ENCODE results near the gene CLEC3A. TPM values are rescaled to one million over a fixed set of nuclear protein-coding genes. Genes with fewer than 3 reads are reported as not detected.
A peak's percentile ranks its signal among the peaks of the same experiment; 100 is the strongest.

Gene CLEC3A
- total and polyA plus RNA-seq, 5 donors from 2014 or later = not detected

DNA sequence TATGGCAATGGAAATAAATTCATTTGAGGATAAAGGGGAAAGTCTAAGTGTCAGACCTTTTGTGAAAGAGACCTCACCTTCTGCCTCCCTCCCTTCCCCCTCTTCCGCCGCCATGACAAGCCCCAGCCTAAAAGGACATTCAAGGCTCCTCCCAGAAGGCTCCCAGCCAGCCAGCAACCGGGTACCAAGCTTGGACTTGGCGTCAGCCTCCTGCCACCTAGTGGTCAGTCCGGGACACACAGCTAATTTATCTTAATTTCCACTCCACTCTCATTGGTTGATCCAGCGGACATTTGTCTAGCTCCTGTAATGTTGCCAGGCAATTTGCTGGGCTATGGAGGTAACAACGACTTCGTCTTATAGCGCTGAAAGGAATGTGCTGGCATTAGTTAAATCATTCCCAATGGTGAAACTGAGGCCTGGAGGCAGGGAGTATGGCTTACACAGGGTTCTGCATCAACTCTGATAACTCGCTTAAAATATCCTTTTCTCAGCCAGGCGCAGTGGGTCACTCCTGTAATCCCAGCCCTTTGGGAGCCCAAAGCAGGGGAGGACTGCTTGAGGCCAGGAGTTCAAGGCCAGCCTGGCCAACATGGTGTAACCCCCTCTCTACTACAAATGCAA lies 19.3 kb upstream of the CLEC3A start:
- no peaks in the 10 kb centered on the region for H3K4me1 ChIP-seq (ENCODE audit: control insufficient read depth, insufficient read depth, low read length, poor library complexity, severe bottlenecking)
- no peaks in the 10 kb centered on the region for H3K9me3 ChIP-seq (ENCODE audit: control insufficient read depth in 2 of 2, low read length in 2 of 2)
- H3K27ac ChIP-seq (ENCODE audit: insufficient read depth, low read length, poor library complexity, severe bottlenecking) = no peak overlapping the region
- Mint-ChIP-seq H3K9me3 (peaks cover 0 to 2% (median 0%) of the 10 kb centered on the region in 7 donors), H3K4me3 (no peak overlapping the region), H3K4me1 (no peaks in the 10 kb centered on the region), H3K36me3 (no peaks in the 10 kb centered on the region), H3K27me3 (peaks cover 13% of the 10 kb centered on the region), H3K27ac (no peak overlapping the region)
- H3K4me3 ChIP-seq (ENCODE audit: low read depth, low read length) = no peak overlapping the region
- H3K36me3 ChIP-seq (ENCODE audit: control insufficient read depth, insufficient read depth, low read length) = no peaks in the 10 kb centered on the region
- ATAC-seq (ENCODE audit: low read depth in 2 of 2) (peak; percentile 61 to 70), DNase-seq (peak; percentile 32 to 83 (median 42))
- no peaks in the 10 kb centered on the region for H3K27me3 ChIP-seq (ENCODE audit: control insufficient read depth, insufficient read depth, low read length)

GRCh38 chr16:78004517-78004916 lies 17.8 kb upstream of the CLEC3A start:
- Histone ChIP-seq H3K9me3 (ENCODE audit: control insufficient read depth in 2 of 2, low read length in 2 of 2) (no peaks in the 10 kb centered on the region), H3K27me3 (ENCODE audit: control insufficient read depth, insufficient read depth, low read length) (no peaks in the 10 kb centered on the region), H3K4me3 (ENCODE audit: low read depth, low read length) (no peak overlapping the region), H3K36me3 (ENCODE audit: control insufficient read depth, insufficient read depth, low read length) (no peaks in the 10 kb centered on the region), H3K27ac (ENCODE audit: insufficient read depth, low read length, poor library complexity, severe bottlenecking) (no peak overlapping the region), H3K4me1 (ENCODE audit: control insufficient read depth, insufficient read depth, low read length, poor library complexity, severe bottlenecking) (no peaks in the 10 kb centered on the region)
- Mint-ChIP-seq H3K27me3 (peaks cover 11% of the 10 kb centered on the region), H3K36me3 (no peaks in the 10 kb centered on the region), H3K27ac (no peak overlapping the region), H3K4me1 (no peaks in the 10 kb centered on the region), H3K4me3 (no peak overlapping the region), H3K9me3 (no peaks in the 10 kb centered on the region)
- ATAC-seq (ENCODE audit: low read depth in 2 of 2) (no peak), DNase-seq (no peak)

GRCh38 chr16:78005881-78006280 lies 16.5 kb upstream of the CLEC3A start:
- H3K9me3 ChIP-seq (ENCODE audit: control insufficient read depth in 2 of 2, low read length in 2 of 2) = no peaks in the 10 kb centered on the region
- H3K36me3 Mint-ChIP-seq = no peaks in the 10 kb centered on the region
- no peaks in the 10 kb centered on the region for H3K36me3 ChIP-seq (ENCODE audit: control insufficient read depth, insufficient read depth, low read length)
- H3K4me1 ChIP-seq (ENCODE audit: control insufficient read depth, insufficient read depth, low read length, poor library complexity, severe bottlenecking) = no peaks in the 10 kb centered on the region
- H3K9me3 Mint-ChIP-seq = no peaks in the 10 kb centered on the region
- no peak overlapping the region for H3K4me3 ChIP-seq (ENCODE audit: low read depth, low read length)
- no peak overlapping the region for H3K4me3 Mint-ChIP-seq
- DNase-seq (no peak), ATAC-seq (ENCODE audit: low read depth in 2 of 2) (no peak)
- H3K27ac ChIP-seq (ENCODE audit: insufficient read depth, low read length, poor library complexity, severe bottlenecking) = no peak overlapping the region
- no peaks in the 10 kb centered on the region for H3K4me1 Mint-ChIP-seq
- no peak overlapping the region for H3K27ac Mint-ChIP-seq
- peaks cover 10% of the 10 kb centered on the region for H3K27me3 Mint-ChIP-seq
- no peaks in the 10 kb centered on the region for H3K27me3 ChIP-seq (ENCODE audit: control insufficient read depth, insufficient read depth, low read length)

GRCh38 chr16:78007121-78007520 lies 15.2 kb upstream of the CLEC3A start:
- Histone ChIP-seq H3K27me3 (ENCODE audit: control insufficient read depth, insufficient read depth, low read length) (no peaks in the 10 kb centered on the region), H3K9me3 (ENCODE audit: control insufficient read depth in 2 of 2, low read length in 2 of 2) (no peaks in the 10 kb centered on the region), H3K4me1 (ENCODE audit: control insufficient read depth, insufficient read depth, low read length, poor library complexity, severe bottlenecking) (no peaks in the 10 kb centered on the region), H3K27ac (ENCODE audit: insufficient read depth, low read length, poor library complexity, severe bottlenecking) (no peak overlapping the region), H3K4me3 (ENCODE audit: low read depth, low read length) (no peak overlapping the region), H3K36me3 (ENCODE audit: control insufficient read depth, insufficient read depth, low read length) (no peaks in the 10 kb centered on the region)
- no peaks in the 10 kb centered on the region for H3K36me3 Mint-ChIP-seq
- H3K4me1 Mint-ChIP-seq = no peaks in the 10 kb centered on the region
- no peak overlapping the region for H3K4me3 Mint-ChIP-seq
- H3K27ac Mint-ChIP-seq = no peak overlapping the region
- H3K27me3 Mint-ChIP-seq = peaks cover 12% of the 10 kb centered on the region
- DNase-seq (no peak), ATAC-seq (ENCODE audit: low read depth in 2 of 2) (no peak)
- H3K9me3 Mint-ChIP-seq = no peaks in the 10 kb centered on the region

GRCh38 chr16:78024159-78024558 lies 1.8 kb downstream of the CLEC3A start:
- peaks cover 0 to under 1% (median 0%) of the 10 kb centered on the region in 7 donors for H3K9me3 Mint-ChIP-seq
- ATAC-seq (ENCODE audit: low read depth in 2 of 2) (no peak), DNase-seq (no peak)
- Histone ChIP-seq H3K4me3 (ENCODE audit: low read depth, low read length) (no peak overlapping the region), H3K9me3 (ENCODE audit: control insufficient read depth in 2 of 2, low read length in 2 of 2) (no peaks in the 10 kb centered on the region), H3K36me3 (ENCODE audit: control insufficient read depth, insufficient read depth, low read length) (no peaks in the 10 kb centered on the region), H3K27me3 (ENCODE audit: control insufficient read depth, insufficient read depth, low read length) (no peaks in the 10 kb centered on the region), H3K4me1 (ENCODE audit: control insufficient read depth, insufficient read depth, low read length, poor library complexity, severe bottlenecking) (no peaks in the 10 kb centered on the region), H3K27ac (ENCODE audit: insufficient read depth, low read length, poor library complexity, severe bottlenecking) (no peak overlapping the region)
- H3K4me3 Mint-ChIP-seq = no peak overlapping the region
- H3K27ac Mint-ChIP-seq = no peak overlapping the region
- H3K27me3 Mint-ChIP-seq = no peaks in the 10 kb centered on the region
- H3K4me1 Mint-ChIP-seq = no peaks in the 10 kb centered on the region
- H3K36me3 Mint-ChIP-seq = no peaks in the 10 kb centered on the region

DNA sequence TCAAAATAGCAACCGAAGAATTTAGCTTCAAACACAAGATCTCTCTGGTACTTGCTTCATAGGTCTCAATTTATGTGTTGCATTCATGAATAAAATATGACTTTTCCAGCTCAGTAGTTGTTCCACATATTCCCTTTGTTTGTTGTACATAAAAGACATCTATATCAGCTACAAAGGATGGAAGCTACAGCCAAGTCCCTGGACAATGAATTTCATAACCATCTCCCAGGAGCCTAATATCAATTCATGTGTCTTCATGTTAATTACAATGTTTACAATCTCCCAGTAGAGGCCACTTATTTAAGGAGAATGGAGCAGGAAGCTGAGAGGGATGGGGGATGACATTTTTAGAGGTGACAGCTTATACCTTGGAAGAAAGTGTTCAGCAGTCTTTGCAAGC lies 3.3 kb downstream of the CLEC3A start:
- DNase-seq = no peak
- Histone ChIP-seq H3K27me3 (ENCODE audit: control insufficient read depth, insufficient read depth, low read length) (no peaks in the 10 kb centered on the region), H3K4me3 (ENCODE audit: low read depth, low read length) (no peak overlapping the region), H3K9me3 (ENCODE audit: control insufficient read depth in 2 of 2, low read length in 2 of 2) (no peaks in the 10 kb centered on the region), H3K36me3 (ENCODE audit: control insufficient read depth, insufficient read depth, low read length) (no peaks in the 10 kb centered on the region), H3K4me1 (ENCODE audit: control insufficient read depth, insufficient read depth, low read length, poor library complexity, severe bottlenecking) (no peaks in the 10 kb centered on the region), H3K27ac (ENCODE audit: insufficient read depth, low read length, poor library complexity, severe bottlenecking) (no peak overlapping the region)
- Mint-ChIP-seq H3K36me3 (no peaks in the 10 kb centered on the region), H3K4me1 (no peaks in the 10 kb centered on the region), H3K27me3 (no peaks in the 10 kb centered on the region), H3K9me3 (peaks cover 0 to 1% (median 0%) of the 10 kb centered on the region in 7 donors), H3K27ac (no peak overlapping the region), H3K4me3 (no peak overlapping the region)
- ATAC-seq (ENCODE audit: low read depth in 2 of 2) = no peak

- no peaks in the 10 kb centered on the region for H3K4me1 Mint-ChIP-seq
- no peaks in the 10 kb centered on the region for H3K36me3 Mint-ChIP-seq
- Histone ChIP-seq H3K27me3 (ENCODE audit: control insufficient read depth, insufficient read depth, low read length) (no peaks in the 10 kb centered on the region), H3K4me3 (ENCODE audit: low read depth, low read length) (no peak overlapping the region), H3K27ac (ENCODE audit: insufficient read depth, low read length, poor library complexity, severe bottlenecking) (no peak overlapping the region), H3K36me3 (ENCODE audit: control insufficient read depth, insufficient read depth, low read length) (no peaks in the 10 kb centered on the region), H3K4me1 (ENCODE audit: control insufficient read depth, insufficient read depth, low read length, poor library complexity, severe bottlenecking) (no peaks in the 10 kb centered on the region), H3K9me3 (ENCODE audit: control insufficient read depth in 2 of 2, low read length in 2 of 2) (no peaks in the 10 kb centered on the region)
- ATAC-seq (ENCODE audit: low read depth in 2 of 2) (no peak), DNase-seq (no peak)
- peaks cover 0 to 1% (median 0%) of the 10 kb centered on the region in 7 donors for H3K9me3 Mint-ChIP-seq
- H3K27me3 Mint-ChIP-seq = peaks cover 6% of the 10 kb centered on the region
- no peak overlapping the region for H3K27ac Mint-ChIP-seq
- no peak overlapping the region for H3K4me3 Mint-ChIP-seq
Measured at GRCh38 chr16:78028018-78028417, 5.7 kb downstream of the CLEC3A start.

GRCh38 chr16:78034530-78034929 lies 12.2 kb downstream of the CLEC3A start:
- Histone ChIP-seq H3K9me3 (ENCODE audit: control insufficient read depth in 2 of 2, low read length in 2 of 2) (no peaks in the 10 kb centered on the region), H3K4me3 (ENCODE audit: low read depth, low read length) (no peak overlapping the region), H3K4me1 (ENCODE audit: control insufficient read depth, insufficient read depth, low read length, poor library complexity, severe bottlenecking) (no peaks in the 10 kb centered on the region), H3K36me3 (ENCODE audit: control insufficient read depth, insufficient read depth, low read length) (no peaks in the 10 kb centered on the region), H3K27ac (ENCODE audit: insufficient read depth, low read length, poor library complexity, severe bottlenecking) (no peak overlapping the region), H3K27me3 (ENCODE audit: control insufficient read depth, insufficient read depth, low read length) (no peaks in the 10 kb centered on the region)
- H3K27me3 Mint-ChIP-seq = peaks cover 17% of the 10 kb centered on the region
- no peaks in the 10 kb centered on the region for H3K36me3 Mint-ChIP-seq
- H3K4me3 Mint-ChIP-seq = no peak overlapping the region
- peaks cover 0 to 6% (median 3%) of the 10 kb centered on the region in 4 donors for H3K4me1 Mint-ChIP-seq
- peak in 1 of 3 donors; percentile 20 for DNase-seq
- no peak for ATAC-seq (ENCODE audit: low read depth in 2 of 2)
- H3K27ac Mint-ChIP-seq = peak overlapping the region in 1 of 3 donors; percentile 22
- H3K9me3 Mint-ChIP-seq = peaks cover 0 to 3% (median 0%) of the 10 kb centered on the region in 7 donors
